ENCODE data around the gene MIEN1.
"Not testable (repeated sequence)": the region's sequence is repeated elsewhere in the genome, so short reads cannot be mapped to it uniquely, and the experiment has no call there.

The MIEN1 gene

GRCh38 chr17:39755554-39756379 lies 25.4 kb upstream of the MIEN1 start:
- DNase-seq: peak; percentile 83

DNA sequence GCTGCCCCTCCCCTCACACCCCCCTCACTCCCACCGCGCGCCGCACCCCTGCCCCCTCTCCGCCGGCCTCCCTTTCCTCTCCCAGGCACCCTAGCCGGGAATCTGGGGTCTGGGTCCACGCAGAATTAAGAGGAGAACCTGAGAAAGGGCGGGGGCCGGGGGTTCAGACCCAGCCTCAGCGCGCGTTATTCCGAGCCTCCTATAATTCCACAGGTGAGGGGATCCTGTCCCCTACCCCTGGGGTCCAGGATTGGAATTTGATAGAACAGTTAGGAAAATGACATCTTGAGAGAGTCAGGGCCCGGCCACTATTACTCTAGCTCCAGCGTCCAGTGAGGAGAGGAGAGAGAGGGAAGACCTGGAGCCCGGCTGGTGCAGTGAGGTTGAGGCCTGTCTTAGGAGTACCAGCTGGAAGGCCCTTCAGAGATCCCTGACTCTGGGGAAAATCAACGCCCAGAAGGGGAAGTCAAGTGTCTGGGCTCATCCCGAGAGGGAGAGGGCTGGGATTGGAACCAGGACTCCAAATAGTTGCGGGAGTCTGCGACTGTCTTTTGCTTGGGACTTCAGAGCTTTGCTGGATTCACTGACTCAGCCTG lies 24.7 kb upstream of the MIEN1 start:
- no peak for DNase-seq

GRCh38 chr17:39754161-39754957 lies 24.0 kb upstream of the MIEN1 start:
- peak; percentile 98 for DNase-seq

GRCh38 chr17:39753514-39754160 lies 23.3 kb upstream of the MIEN1 start:
- DNase-seq: no peak

- DNase-seq: no peak
These were observed 22.0 kb upstream of the MIEN1 start for GRCh38 chr17:39752241-39752881.

DNA sequence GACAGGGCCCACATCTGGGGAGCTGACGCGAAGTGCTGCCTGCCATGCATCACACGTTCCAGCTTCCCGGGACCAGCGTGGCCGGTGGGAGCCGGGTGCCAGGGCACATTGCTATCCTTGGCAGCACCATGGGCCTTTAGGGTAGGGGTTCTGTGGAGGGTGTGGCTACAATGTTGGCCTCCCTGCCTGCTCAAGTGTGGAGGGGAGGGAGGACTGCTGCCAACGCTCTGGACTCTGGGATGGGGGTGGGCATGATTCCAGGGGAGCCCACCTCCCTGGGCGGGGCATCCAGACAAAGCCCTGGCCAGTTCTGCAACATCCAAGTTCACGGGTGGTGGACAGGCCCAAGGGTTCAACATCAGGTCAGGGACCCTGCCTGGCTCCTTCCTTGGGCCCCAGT lies 21.3 kb upstream of the MIEN1 start:
- no peak for DNase-seq

DNA sequence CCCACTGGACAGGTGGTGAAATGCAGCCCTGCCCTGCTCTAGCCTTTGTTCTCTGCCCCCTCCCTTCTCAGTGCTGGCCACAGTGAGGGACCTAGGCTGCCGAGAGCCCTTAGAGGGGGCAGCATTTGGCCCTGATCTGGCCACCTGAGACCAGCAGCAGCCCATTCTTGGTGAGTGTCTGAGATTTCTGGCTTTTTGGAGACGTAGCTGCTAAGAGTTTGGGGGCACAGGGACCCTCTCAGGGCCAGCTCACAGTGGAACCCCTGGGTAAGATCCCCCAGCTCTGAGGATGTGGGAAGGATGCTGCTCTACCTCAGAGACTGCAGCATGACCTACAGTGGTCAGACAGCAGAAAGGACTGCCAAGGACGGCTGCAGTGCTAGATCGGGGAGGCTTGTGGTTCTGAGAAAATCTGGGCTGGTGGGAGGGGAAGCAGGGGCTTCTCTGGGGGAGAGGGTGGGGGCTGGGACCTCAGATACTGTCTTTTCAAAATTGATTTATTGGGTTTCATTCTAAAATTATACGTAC lies 20.7 kb upstream of the MIEN1 start:
- DNase-seq: no peak

DNA sequence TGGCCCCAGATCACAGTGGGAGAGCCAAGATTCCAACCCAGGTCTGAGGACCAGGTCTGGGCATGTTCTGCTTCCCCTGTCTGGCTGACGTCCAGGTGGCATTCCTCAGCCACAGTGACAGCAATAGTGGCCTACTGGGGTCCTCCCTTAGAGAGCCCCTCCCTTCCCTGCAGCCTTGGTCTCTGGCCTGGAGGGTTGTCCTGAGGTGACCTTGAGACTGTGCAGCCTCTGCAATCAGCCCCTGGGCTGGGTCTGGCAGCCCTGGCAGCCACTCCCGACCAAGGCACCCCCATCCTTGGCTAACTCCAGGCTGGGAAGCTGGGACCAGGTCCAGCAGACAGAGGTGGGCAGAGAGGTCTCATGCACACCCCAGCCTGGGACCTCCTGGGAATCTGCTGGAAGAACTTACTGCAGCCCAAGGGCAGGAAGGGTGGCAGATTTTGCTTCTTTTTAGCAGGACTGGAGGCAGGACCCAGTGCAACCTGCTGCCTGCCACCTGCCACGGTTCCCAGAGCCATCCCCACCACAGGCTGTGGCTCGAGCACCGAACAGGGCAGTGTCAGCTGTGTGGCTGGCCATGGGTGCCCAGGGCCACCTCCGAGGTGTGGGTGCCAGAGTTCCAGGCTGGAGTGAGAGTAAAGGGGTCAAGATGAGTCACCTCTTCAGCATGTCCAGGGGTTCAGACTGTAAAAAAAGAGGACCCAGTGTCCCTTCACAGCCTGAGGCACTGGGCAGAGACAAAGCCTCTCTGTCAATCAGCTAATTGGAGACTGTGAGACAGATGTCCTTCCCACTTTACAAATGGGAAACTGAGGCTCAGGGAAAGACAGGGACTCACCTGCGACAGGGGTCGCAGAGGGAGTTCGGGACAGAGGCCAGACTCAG lies 20.0 kb upstream of the MIEN1 start:
- no peak for DNase-seq

DNA sequence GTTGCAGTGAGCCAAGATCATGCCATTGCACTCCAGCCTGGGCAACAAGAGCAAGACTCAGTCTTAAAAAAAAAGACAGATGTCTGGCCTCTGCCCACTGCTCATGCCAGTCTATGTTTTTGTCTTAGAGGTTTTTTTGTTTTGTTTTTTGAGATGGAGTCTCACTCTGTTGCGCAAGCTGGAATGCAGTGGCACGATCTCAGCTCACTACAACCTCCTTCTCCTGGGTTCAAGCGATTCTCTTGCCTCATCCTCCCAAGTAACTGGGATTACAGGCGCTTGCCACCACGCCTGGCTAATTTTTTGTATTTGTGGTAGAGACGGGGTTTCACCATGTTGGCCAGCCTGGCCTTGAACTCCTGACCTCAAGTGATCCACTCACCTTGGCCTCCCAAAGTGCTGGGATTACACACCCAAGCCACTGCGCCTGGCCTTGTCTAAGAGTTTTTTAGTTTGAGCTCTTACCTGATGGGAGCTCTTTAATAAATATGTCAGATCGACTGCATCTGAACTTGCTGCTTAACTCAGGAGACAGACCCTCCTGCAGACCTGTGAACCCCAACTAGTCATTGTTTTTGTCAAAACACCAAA lies 18.2 kb upstream of the MIEN1 start:
- not testable (repeated sequence) for DNase-seq

- DNase-seq: no peak
These were observed 17.4 kb upstream of the MIEN1 start for GRCh38 chr17:39747745-39748144.

DNA sequence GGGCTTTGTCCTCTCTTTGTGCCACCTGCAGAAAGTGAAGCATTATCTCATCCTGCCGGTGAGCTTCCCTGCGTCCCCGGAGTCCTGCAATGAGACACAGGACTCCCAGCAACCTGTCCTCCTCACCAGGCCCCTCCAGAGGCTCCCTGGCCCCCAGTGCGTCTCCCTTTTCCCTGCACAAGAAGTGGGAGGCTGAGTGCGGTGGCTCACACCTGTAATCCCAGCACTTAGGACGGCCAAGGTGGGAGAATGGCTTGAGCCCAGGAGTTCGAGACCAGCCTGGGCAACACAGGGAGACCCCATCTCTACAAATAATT lies 15.8 kb upstream of the MIEN1 start:
- no peak for DNase-seq

GRCh38 chr17:39745335-39746144 lies 15.2 kb upstream of the MIEN1 start:
- no peak for DNase-seq

DNA sequence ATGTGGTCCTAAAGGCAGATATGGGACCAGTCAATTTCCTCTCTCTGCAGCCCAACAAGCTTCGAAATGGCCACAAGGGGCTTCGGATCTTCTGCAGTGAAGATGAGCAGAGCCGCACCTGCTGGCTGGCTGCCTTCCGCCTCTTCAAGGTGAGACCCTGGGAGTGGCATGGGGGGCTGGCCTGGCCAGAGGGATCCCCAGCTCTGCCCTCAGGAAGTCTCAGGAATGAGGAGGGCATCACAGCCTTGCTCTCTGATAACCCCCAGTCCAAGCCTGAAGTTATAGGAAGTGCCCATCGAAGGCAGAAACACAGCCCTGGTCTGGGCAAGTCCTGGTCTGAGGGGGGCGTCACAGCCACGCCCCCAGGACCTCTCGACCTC lies 14.5 kb upstream of the MIEN1 start:
- no peak for DNase-seq

GRCh38 chr17:39744075-39744835 lies 13.9 kb upstream of the MIEN1 start:
- no peak for DNase-seq

DNA sequence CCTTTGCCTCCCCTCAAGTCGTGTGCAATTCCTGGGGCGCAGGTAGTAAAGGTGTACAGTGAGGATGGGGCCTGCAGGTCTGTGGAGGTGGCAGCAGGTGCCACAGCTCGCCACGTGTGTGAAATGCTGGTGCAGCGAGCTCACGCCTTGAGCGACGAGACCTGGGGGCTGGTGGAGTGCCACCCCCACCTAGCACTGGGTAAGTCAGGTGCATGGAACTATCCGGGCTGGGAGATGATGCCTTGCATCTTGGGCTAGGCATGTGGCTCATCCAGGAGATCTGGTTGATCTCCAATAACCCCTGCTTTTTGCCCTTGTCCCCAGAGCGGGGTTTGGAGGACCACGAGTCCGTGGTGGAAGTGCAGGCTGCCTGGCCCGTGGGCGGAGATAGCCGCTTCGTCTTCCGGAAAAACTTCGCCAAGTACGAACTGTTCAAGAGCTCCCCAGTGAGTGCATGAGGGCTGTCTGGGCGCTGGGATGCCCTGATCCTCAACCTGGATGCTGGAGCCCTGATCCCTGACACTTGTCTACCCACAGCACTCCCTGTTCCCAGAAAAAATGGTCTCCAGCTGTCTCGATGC lies 12.6 kb upstream of the MIEN1 start:
- no peak for DNase-seq

- DNase-seq: no peak
These were observed 12.0 kb upstream of the MIEN1 start for GRCh38 chr17:39742126-39742855.

- DNase-seq: no peak
These were observed 10.2 kb upstream of the MIEN1 start for GRCh38 chr17:39740357-39741111.

- no peak for DNase-seq
These were observed 9.6 kb upstream of the MIEN1 start for GRCh38 chr17:39739885-39740356.

All from CD4-positive, alpha-beta T cell treated with Interleukin-17A for 1 hour (primary cell).